PC-3 (cell line): ENCODE measurements around the gene SDR42E1.

Experiments used
- EZH2 ChIP-seq: fragments of 300-600 bp; sonication (generic); IDR thresholded peaks from one replicate; pipeline ENCODE4 v1.6.1; 2017; ENCODE audit warnings: antibody characterized with exemption, mild to moderate bottlenecking, low read length; ENCODE audit not compliant: unreplicated experiment
- EZH2phosphoT487 ChIP-seq: fragments of 300-600 bp; sonication (generic); IDR thresholded peaks from 2 replicates; pipeline ENCODE4 v1.6.1; 2018; ENCODE audit warnings: mild to moderate bottlenecking, antibody characterized with exemption, low read length, borderline replicate concordance
- TF ChIP-seq, protein P1 (sequence below): fragments of 300-600 bp; sonication (generic); conservative IDR thresholded peaks from 2 replicates; pipeline ENCODE4 v1.5.1; 2017; ENCODE audit warnings: antibody characterized with exemption, low read depth, mild to moderate bottlenecking, low read length

DNA sequence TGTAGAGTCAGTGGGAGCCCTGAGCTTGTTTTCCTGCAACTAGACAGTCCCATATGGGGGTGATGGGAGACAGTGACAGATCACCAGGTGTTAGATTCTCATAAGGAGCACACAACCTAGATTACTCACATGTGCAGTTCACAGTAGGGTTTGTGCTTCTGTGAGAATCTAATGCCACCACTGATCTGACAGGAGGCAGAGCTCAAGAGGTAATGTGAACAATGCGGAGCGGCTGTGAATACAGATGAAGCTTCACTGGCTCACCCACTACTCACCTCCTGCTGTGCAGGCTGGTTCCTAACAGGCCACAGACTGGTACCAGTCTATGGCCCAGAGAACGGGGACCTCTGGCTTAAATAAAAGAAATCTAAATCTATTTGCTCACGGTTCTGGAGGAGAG lies 13.6 kb upstream of the SDR42E1 start:
- TF ChIP-seq, protein P1, sequence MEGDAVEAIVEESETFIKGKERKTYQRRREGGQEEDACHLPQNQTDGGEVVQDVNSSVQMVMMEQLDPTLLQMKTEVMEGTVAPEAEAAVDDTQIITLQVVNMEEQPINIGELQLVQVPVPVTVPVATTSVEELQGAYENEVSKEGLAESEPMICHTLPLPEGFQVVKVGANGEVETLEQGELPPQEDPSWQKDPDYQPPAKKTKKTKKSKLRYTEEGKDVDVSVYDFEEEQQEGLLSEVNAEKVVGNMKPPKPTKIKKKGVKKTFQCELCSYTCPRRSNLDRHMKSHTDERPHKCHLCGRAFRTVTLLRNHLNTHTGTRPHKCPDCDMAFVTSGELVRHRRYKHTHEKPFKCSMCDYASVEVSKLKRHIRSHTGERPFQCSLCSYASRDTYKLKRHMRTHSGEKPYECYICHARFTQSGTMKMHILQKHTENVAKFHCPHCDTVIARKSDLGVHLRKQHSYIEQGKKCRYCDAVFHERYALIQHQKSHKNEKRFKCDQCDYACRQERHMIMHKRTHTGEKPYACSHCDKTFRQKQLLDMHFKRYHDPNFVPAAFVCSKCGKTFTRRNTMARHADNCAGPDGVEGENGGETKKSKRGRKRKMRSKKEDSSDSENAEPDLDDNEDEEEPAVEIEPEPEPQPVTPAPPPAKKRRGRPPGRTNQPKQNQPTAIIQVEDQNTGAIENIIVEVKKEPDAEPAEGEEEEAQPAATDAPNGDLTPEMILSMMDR: no peak
- TF ChIP-seq EZH2 (no peak), EZH2phosphoT487 (no peak)
